Measurements from ENCODE around the gene MINDY3.
"Not testable (repeated sequence)": the region's sequence is repeated elsewhere in the genome, so short reads cannot be mapped to it uniquely, and the experiment has no call there.

Gene MINDY3

GRCh38 chr10:15856328-15857015 is 3.8 kb downstream of the MINDY3 start:
- DNase-seq (ENCODE audit: low read depth), result no peak

- no peak for DNase-seq (ENCODE audit: low read depth)
Observed at GRCh38 chr10:15853800-15854199, 6.5 kb downstream of the MINDY3 start.

GRCh38 chr10:15852111-15852557 is 8.2 kb downstream of the MINDY3 start:
- DNase-seq (ENCODE audit: low read depth), result no peak

GRCh38 chr10:15850337-15850978 is 9.8 kb downstream of the MINDY3 start:
- DNase-seq (ENCODE audit: low read depth), result not testable (repeated sequence)

GRCh38 chr10:15849316-15849715 is 11.0 kb downstream of the MINDY3 start:
- DNase-seq (ENCODE audit: low read depth), result no peak

GRCh38 chr10:15847481-15847880 is 12.8 kb downstream of the MINDY3 start:
- no peak for DNase-seq (ENCODE audit: low read depth)

- no peak for DNase-seq (ENCODE audit: low read depth)
Observed at GRCh38 chr10:15844517-15844916, 15.8 kb downstream of the MINDY3 start.

- DNase-seq (ENCODE audit: low read depth), result no peak
Observed at GRCh38 chr10:15843695-15844094, 16.6 kb downstream of the MINDY3 start.

GRCh38 chr10:15842556-15843169 is 17.6 kb downstream of the MINDY3 start:
- DNase-seq (ENCODE audit: low read depth), result no peak

GRCh38 chr10:15841696-15842095 is 18.6 kb downstream of the MINDY3 start:
- DNase-seq (ENCODE audit: low read depth), result no peak

- no peak for DNase-seq (ENCODE audit: low read depth)
Observed at GRCh38 chr10:15836807-15837206, 23.5 kb downstream of the MINDY3 start.

- no peak for DNase-seq (ENCODE audit: low read depth)
Observed at GRCh38 chr10:15829495-15829894, 30.8 kb downstream of the MINDY3 start.

GRCh38 chr10:15824498-15824897 is 35.8 kb downstream of the MINDY3 start:
- DNase-seq (ENCODE audit: low read depth), result no peak

GRCh38 chr10:15822131-15822530 is 38.2 kb downstream of the MINDY3 start:
- no peak for DNase-seq (ENCODE audit: low read depth)

- no peak for DNase-seq (ENCODE audit: low read depth)
Observed at GRCh38 chr10:15821046-15821683, 39.1 kb downstream of the MINDY3 start.

- DNase-seq (ENCODE audit: low read depth), result no peak
Observed at GRCh38 chr10:15817409-15818046, 42.8 kb downstream of the MINDY3 start.

- no peak for DNase-seq (ENCODE audit: low read depth)
Observed at GRCh38 chr10:15815242-15815885, 44.9 kb downstream of the MINDY3 start.

GRCh38 chr10:15814565-15814964 is 45.7 kb downstream of the MINDY3 start:
- DNase-seq (ENCODE audit: low read depth), result no peak

GRCh38 chr10:15813415-15813814 is 46.9 kb downstream of the MINDY3 start:
- no peak for DNase-seq (ENCODE audit: low read depth)

- no peak for DNase-seq (ENCODE audit: low read depth)
Observed at GRCh38 chr10:15809450-15809849, 50.9 kb downstream of the MINDY3 start.

- DNase-seq (ENCODE audit: low read depth), result no peak
Observed at GRCh38 chr10:15808204-15808797, 52.0 kb downstream of the MINDY3 start.

All from stimulated activated CD8-positive, alpha-beta memory T cell treated with anti-CD3 and anti-CD28 coated beads, Interleukin-12 subunit alpha, Interleukin-12 subunit beta, amount 100 ng/mL, for 1 hour (primary cell).